Activated naive CD4-positive, alpha-beta T cell treated with anti-CD3 and anti-CD28 coated beads, Interleukin-2, amount 10 ng/mL, durations not matched to agents 7 days and 5 days (primary cell): ENCODE data around the gene NDUFC2.

ENCODE experiments used
- CTCF ChIA-PET: fragments of 350-600 bp; sonication (Branson Sonifier 250); formaldehyde crosslinking; loops from one replicate; lab custom pipeline; 2021; ENCODE audit warnings: antibody characterized with exemption; lab: Charles Lee
- DNase-seq: peaks from one replicate; pipeline ENCODE4 v3.0.0-alpha.2; 2020
- H3K27ac Mint-ChIP-seq: one replicate; pipeline ENCODE4 v1.8.0; 2021; ENCODE audit warnings: mild to moderate bottlenecking, moderate library complexity, mixed read lengths
- H3K27me3 Mint-ChIP-seq: one replicate; pipeline ENCODE4 v1.8.0; 2021; ENCODE audit warnings: mild to moderate bottlenecking, mixed read lengths
- H3K36me3 Mint-ChIP-seq: one replicate; pipeline ENCODE4 v1.8.0; 2021; ENCODE audit warnings: mixed read lengths
- H3K4me1 Mint-ChIP-seq: one replicate; pipeline ENCODE4 v1.8.0; 2021; ENCODE audit warnings: mixed read lengths
- H3K4me3 Mint-ChIP-seq: one replicate; pipeline ENCODE4 v1.8.0; 2021; ENCODE audit warnings: mild to moderate bottlenecking, moderate library complexity, mixed read lengths
- H3K9me3 Mint-ChIP-seq: one replicate; pipeline ENCODE4 v1.8.0; 2021; ENCODE audit warnings: mixed read lengths

NDUFC2 gene

DNA sequence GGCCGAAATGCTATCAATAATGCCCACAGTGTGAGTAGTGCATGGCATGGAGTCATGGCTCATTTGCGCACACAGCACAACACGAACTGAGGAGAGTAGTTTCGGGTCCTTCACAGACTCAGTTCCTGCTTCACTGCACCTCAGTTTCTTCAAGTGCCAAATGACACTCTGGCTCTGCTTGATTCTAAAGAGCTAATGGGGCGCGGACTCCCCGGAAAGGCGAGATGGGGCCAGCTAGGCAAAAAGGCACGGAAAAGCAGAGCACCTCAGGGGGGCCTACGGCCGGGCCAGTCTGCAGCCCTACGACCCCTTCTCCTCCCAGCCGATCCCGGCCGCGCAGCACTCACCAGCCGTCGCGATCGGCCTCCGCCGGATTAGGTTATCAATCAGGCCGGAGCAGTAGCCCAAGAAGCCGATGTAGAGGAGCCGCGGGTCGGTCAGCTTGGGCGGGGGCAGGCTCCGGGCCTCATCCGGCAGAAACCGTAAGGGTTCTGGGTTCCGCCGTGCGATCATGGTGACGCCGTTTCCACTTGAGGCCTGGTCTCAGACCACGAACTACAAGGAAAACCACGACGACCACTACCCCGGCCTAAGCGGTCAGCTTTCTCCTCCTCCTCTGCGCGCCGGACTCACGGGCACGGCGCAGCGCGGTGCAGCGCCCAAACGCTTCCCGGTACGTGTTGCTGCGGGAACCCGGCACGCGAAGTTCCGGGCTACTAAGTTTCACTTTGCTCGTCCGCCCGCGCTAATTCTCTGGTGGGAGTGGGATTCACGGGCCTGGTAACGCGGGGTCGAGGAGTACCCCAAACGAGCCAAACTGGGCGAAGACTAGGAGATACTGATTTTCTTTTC, at the start of gene NDUFC2:
NDUFC2 (minus strand) TSS at position 631 of the 852 bp plus-strand sequence; CDS start at position 513, 118 bp downstream.
- no peaks in the 10 kb centered on the region for H3K9me3 Mint-ChIP-seq
- CTCF ChIA-PET = no interaction called here
- H3K4me1 Mint-ChIP-seq = peaks cover 61% of the 10 kb centered on the region
- peak; percentile 75 for DNase-seq
- peaks cover 16% of the 10 kb centered on the region for H3K36me3 Mint-ChIP-seq
- H3K4me3 Mint-ChIP-seq = peak within 1 kb of the TSS; percentile 93
- peak within 1 kb of the TSS; percentile 90 for H3K27ac Mint-ChIP-seq
- no peaks in the 10 kb centered on the region for H3K27me3 Mint-ChIP-seq

DNA sequence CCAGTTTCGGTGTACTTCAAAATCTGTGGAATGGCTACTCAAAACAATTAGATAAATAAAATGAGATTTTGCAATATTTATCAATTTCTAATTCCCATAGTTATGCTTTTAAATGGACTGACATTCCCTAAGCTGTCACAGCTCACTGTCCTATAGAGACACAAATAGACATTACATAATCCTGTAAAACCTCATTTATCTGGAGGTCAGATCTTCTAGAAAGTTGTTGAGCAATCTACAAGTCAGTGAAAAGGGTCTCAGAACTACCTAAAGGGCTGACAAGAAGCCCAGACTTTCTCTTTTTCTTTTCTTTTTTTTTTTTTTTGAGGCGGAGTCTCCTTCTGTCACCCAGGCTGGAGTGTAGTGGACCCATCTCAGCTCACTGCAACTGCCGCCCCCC, 47.7 kb upstream of the NDUFC2 start:
- H3K36me3 Mint-ChIP-seq = peaks cover 6% of the 10 kb centered on the region
- no peaks in the 10 kb centered on the region for H3K9me3 Mint-ChIP-seq
- no peaks in the 10 kb centered on the region for H3K27me3 Mint-ChIP-seq
- H3K27ac Mint-ChIP-seq = no peak overlapping the region
- CTCF ChIA-PET = no interaction called here
- no peak for DNase-seq
- peaks cover 3% of the 10 kb centered on the region for H3K4me1 Mint-ChIP-seq
- H3K4me3 Mint-ChIP-seq = no peak overlapping the region

DNA sequence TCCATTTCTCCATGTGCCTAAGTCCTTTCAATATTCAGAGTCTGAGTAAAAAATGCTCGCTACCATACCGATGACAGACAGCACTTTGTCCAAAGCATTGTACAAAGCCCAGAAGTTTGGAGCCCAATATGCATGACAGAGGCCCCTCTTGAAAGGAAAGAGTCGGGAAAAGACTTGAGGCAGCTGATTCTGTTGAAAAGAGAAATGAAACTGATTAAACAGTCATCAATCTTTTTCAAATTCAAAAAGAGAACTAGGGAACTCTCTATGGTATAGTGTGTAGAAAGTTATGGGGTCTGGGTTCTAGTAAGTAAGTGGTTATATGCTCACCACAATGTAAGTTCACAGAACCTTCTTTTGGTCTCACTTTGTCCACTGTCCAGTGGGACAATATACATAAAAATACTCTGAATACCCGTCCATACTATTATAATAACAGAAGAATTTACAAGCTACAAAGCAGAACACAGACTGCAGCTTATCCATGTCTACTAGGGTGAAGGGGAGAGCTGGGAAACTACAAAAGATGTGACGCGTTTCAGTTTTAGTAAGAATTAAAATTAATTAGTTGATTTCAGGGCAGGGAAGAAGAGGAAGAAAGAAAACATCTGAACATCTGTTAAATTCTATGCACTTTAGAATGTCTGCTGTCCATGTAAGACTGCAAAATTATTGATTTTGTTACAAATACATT, 33.1 kb upstream of the NDUFC2 start:
- CTCF ChIA-PET = no interaction called here
- no peak overlapping the region for H3K4me3 Mint-ChIP-seq
- H3K4me1 Mint-ChIP-seq = no peaks in the 10 kb centered on the region
- H3K27ac Mint-ChIP-seq = no peak overlapping the region
- no peak for DNase-seq
- H3K36me3 Mint-ChIP-seq = peaks cover 27% of the 10 kb centered on the region
- H3K9me3 Mint-ChIP-seq = no peaks in the 10 kb centered on the region
- H3K27me3 Mint-ChIP-seq = no peaks in the 10 kb centered on the region

DNA sequence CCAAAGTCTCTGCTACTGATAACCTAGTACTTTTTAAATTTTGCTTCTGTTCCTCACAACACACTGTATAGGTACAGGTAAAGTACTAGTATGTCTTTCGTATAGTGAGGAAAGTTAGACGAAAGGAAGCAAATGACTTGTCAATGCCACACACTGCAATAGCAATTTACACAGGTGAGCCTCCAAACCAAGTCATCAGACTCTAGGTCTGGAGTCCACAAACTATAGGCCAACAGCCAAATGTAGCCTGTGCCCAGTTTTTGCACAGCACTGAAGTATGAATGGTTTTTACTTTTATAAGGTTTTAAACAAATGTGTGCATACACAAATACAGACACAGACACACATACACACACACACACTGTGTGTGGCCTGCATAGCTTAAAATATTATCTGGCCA, 31.6 kb upstream of the NDUFC2 start:
- no peaks in the 10 kb centered on the region for H3K27me3 Mint-ChIP-seq

DNA sequence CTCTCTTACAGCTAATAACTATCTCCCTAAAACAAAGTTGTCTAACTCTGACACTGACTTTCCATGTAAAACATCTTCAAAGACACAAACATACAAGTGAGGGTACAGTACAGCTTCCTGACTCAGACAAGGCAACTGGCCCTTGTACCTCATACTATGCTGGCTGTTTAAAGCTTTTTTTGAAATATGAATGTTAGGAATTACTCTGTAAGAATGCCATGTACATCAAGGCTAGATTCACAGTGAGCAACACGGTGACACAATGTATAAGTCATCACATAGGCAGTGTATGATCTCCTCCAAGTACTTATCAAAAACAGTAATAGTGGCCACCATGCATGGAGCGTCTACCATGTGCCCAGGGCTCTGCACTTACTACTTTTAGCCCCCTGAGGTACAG, 31.2 kb upstream of the NDUFC2 start:
- CTCF ChIA-PET = interaction anchor here (1.2 kb wide), 1 partner anchor 26 kb away, joined by 3 read pairs; no protein-coding TSS in a partner anchor
- Mint-ChIP-seq H3K27me3 (no peaks in the 10 kb centered on the region), H3K36me3 (peaks cover 31% of the 10 kb centered on the region), H3K9me3 (no peaks in the 10 kb centered on the region), H3K27ac (no peak overlapping the region), H3K4me1 (no peaks in the 10 kb centered on the region), H3K4me3 (no peak overlapping the region)
- no peak for DNase-seq

More for the DNA sequence above, 31.6 kb upstream of the NDUFC2 start:
- no peak overlapping the region for H3K4me3 Mint-ChIP-seq
- peaks cover 29% of the 10 kb centered on the region for H3K36me3 Mint-ChIP-seq
- CTCF ChIA-PET = interaction anchor here (1.2 kb wide), 1 partner anchor 26 kb away, joined by 3 read pairs; no protein-coding TSS in a partner anchor
- DNase-seq = no peak
- no peak overlapping the region for H3K27ac Mint-ChIP-seq
- H3K4me1 Mint-ChIP-seq = no peaks in the 10 kb centered on the region
- H3K9me3 Mint-ChIP-seq = no peaks in the 10 kb centered on the region

DNA sequence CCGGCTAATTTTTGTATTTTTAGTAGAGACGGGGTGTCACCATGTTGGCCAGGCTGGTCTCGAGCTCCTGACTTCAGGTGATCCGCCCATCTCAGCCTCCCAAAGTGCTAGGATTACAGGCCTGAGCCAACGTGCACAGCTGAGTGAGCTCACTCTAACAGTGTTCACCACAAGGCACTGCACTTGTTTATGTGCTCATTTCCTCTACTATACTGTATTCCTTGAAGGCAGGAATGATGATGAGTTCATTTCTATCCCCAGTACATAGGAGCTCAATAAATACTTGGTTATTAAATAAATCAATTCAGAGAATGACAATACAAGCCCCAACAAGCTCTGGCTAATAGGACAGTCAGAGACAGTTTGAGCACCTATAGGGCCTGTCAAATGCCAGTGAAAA, 30.7 kb upstream of the NDUFC2 start:
- H3K36me3 Mint-ChIP-seq = peaks cover 32% of the 10 kb centered on the region
- H3K4me3 Mint-ChIP-seq = no peak overlapping the region
- no peak overlapping the region for H3K27ac Mint-ChIP-seq
- no peaks in the 10 kb centered on the region for H3K27me3 Mint-ChIP-seq
- CTCF ChIA-PET = interaction anchor here (0.7 to 1.2 kb wide), 2 partner anchors 27 to 38 kb away, joined by 3 to 4 read pairs; no protein-coding TSS in a partner anchor
- DNase-seq = no peak
- no peaks in the 10 kb centered on the region for H3K9me3 Mint-ChIP-seq
- no peaks in the 10 kb centered on the region for H3K4me1 Mint-ChIP-seq

GRCh38 chr11:78109081-78110015, 29.7 kb upstream of the NDUFC2 start:
- H3K27ac Mint-ChIP-seq = no peak overlapping the region
- CTCF ChIA-PET = interaction anchor here (0.7 kb wide), 1 partner anchor 39 kb away, joined by 4 read pairs; no protein-coding TSS in a partner anchor
- no peaks in the 10 kb centered on the region for H3K27me3 Mint-ChIP-seq
- no peak overlapping the region for H3K4me3 Mint-ChIP-seq
- H3K36me3 Mint-ChIP-seq = peaks cover 32% of the 10 kb centered on the region
- no peak for DNase-seq
- H3K4me1 Mint-ChIP-seq = no peaks in the 10 kb centered on the region
- no peaks in the 10 kb centered on the region for H3K9me3 Mint-ChIP-seq

- Mint-ChIP-seq H3K9me3 (no peaks in the 10 kb centered on the region), H3K27me3 (no peaks in the 10 kb centered on the region), H3K36me3 (peaks cover 33% of the 10 kb centered on the region), H3K27ac (no peak overlapping the region), H3K4me3 (no peak overlapping the region), H3K4me1 (no peaks in the 10 kb centered on the region)
- DNase-seq = no peak
- CTCF ChIA-PET = no interaction called here
Observed at GRCh38 chr11:78100676-78101472, 21.2 kb upstream of the NDUFC2 start.

DNA sequence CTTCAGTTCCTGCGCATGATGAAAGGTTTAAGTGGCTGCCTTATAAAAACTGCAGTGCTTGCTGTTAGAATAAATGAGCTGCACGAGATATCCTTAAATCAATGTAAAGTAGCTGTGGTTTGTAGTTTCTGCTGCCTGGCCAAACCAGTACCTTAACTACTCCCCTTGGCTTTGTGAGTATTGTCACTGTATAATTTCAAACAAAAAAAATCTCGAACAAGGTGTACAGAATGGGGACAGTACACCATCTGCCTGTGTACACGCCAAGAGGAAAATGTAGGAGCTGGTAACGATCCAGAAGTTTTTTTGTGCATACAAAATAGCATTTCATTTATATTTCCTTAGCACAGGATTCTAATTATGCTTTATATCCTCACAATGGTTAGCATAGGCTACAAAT, 20.6 kb upstream of the NDUFC2 start:
- H3K9me3 Mint-ChIP-seq = no peaks in the 10 kb centered on the region
- no peaks in the 10 kb centered on the region for H3K27me3 Mint-ChIP-seq
- no peak overlapping the region for H3K4me3 Mint-ChIP-seq
- CTCF ChIA-PET = no interaction called here
- no peak overlapping the region for H3K27ac Mint-ChIP-seq
- H3K36me3 Mint-ChIP-seq = peaks cover 36% of the 10 kb centered on the region
- no peak for DNase-seq
- H3K4me1 Mint-ChIP-seq = peaks cover 3% of the 10 kb centered on the region

GRCh38 chr11:78099666-78100065, 20.0 kb upstream of the NDUFC2 start:
- H3K4me1 Mint-ChIP-seq = peaks cover 6% of the 10 kb centered on the region
- H3K36me3 Mint-ChIP-seq = peaks cover 40% of the 10 kb centered on the region
- no peaks in the 10 kb centered on the region for H3K9me3 Mint-ChIP-seq
- H3K4me3 Mint-ChIP-seq = no peak overlapping the region
- CTCF ChIA-PET = no interaction called here
- DNase-seq = no peak
- no peak overlapping the region for H3K27ac Mint-ChIP-seq
- no peaks in the 10 kb centered on the region for H3K27me3 Mint-ChIP-seq

GRCh38 chr11:78097666-78098385, 18.2 kb upstream of the NDUFC2 start:
- CTCF ChIA-PET = interaction anchor here (1.1 kb wide), 1 partner anchor 20 kb away, joined by 3 read pairs; no protein-coding TSS in a partner anchor
- Mint-ChIP-seq H3K36me3 (peaks cover 48% of the 10 kb centered on the region), H3K27ac (no peak overlapping the region), H3K4me1 (peaks cover 14% of the 10 kb centered on the region), H3K4me3 (no peak overlapping the region), H3K9me3 (no peaks in the 10 kb centered on the region), H3K27me3 (no peaks in the 10 kb centered on the region)
- DNase-seq = no peak

DNA sequence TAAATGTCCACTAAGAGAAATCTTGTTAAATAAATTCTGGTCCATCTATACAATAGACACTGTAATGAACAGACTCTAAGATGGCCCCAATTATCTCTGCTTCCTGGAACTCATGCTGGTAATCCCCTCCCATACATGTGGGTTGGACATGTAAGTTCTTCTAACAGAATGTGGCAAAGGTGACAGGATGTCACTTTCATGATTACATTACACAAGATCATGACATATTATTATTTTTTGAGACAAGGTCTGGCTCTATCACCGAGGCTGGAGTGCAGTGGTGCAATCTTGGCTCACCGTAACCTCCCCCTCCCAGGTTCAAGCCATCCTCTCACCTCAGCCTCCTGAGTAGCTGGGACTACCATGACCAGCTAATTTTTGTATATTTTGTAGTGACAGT, 14.6 kb upstream of the NDUFC2 start:
- Mint-ChIP-seq H3K4me1 (peaks cover 14% of the 10 kb centered on the region), H3K9me3 (no peaks in the 10 kb centered on the region), H3K4me3 (no peak overlapping the region), H3K27ac (peak overlapping the region; percentile 58), H3K27me3 (no peaks in the 10 kb centered on the region), H3K36me3 (peaks cover 28% of the 10 kb centered on the region)
- DNase-seq = no peak
- CTCF ChIA-PET = no interaction called here
